ENCODE data around the gene KRT79. TPM values are rescaled to one million over a fixed set of nuclear protein-coding genes. Genes with fewer than 3 reads are reported as not detected.

The KRT79 gene
- total and polyA plus RNA-seq, 4 donors = 0.02 to 1.5 (median 0.12) TPM; not detected in 1

DNA sequence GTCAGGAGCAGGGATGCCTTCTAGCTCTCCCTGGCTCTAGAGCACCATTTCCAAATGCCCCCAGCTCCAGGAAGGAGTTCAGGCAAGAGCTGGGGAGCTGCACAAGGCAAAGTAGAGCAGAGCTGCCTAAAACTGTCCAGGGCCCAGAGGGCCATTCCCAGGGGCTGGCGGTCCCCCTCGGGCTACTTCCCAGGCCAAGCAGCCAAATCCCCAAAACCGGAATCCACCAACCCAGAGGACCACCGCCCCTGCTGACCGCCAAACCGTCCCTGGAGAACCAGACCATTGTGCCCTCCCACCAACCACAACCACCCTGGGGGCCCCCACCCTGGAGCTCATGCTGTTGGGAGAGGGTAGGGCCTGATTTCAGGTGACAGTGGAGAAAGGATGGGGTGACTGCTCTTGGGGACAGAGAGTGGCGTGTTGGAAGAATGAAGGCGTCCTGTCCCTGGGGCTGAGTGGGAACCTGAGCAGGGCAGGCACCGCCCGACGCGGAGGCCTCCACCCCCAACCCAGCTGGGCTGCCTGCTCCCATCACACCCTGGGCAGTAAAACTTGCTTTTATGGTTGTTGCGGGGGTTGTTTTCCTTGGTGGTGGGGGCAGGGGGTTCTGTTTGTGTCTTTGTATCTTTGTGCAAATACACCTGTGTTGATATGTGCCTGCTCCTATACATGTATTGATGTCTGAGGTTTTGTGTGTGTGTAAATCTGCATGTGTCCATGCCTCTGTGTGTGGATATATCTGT, 38.7 kb upstream of the KRT79 start:
- 91 to 95% methylated on average over 13 of the region's 13 CpGs for WGBS, 2 donors

DNA sequence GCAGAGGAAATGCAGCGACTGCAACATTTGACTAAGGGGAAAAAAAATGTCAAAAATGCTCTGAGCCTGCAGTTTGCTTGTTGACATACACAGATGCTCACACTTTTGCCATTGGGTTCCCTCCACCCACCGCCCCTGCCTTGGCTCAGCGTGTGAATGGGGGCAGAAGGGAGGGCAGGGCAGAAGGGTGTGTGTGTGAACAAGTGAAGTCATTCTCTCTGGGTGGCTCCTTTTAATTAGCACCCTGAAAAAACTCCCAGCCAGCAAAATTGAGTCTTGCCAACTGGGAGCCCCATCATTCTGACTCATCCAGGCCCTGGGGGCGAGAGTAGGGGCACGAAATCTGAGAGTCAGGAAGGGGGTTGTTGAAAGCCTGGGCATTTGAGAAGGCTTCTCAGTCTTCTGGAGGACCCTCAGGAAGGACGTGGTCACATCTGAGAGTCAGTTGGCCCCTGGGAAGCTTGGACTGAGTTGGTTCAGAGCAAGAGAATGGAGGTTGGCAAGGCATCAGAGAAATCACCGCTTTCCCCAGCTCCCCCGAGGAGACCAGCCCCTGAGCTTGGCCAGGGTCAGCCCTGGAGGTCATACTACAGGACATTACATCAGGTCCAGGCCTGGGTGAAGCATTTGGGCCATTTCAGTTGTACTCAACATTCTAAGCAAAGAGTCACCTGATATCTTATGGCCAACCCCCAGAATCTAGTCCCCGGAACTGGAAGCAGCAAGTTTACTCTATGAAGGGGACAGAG, 37.4 kb upstream of the KRT79 start:
- no peak for TF ChIP-seq CTCF (IDR thresholded peaks at IDR 0.05; ENCODE audit: control extremely low read depth, extremely low read depth)
- Histone ChIP-seq H3K27me3 (ENCODE audit: control insufficient read depth in 3 of 3, insufficient read depth in 3 of 3, low read length in 2 of 3) (no peaks in the 10 kb centered on the region), H3K27ac (ENCODE audit: low read depth in 1 of 2, low read length in 1 of 2) (peak overlapping the region in 1 of 2 donors; percentile 61), H3K9me3 (ENCODE audit: control insufficient read depth in 4 of 4, insufficient read depth in 3 of 4, low read length in 3 of 4) (no peaks in the 10 kb centered on the region), H3K4me3 (no peak overlapping the region), H3K36me3 (ENCODE audit: control insufficient read depth in 4 of 4, insufficient read depth in 4 of 4, low read length in 4 of 4) (no peaks in the 10 kb centered on the region), H3K9ac (ENCODE audit: insufficient read depth in 1 of 2, low read length in 2 of 2) (peak overlapping the region in 1 of 2 donors; percentile 54), H3K4me1 (ENCODE audit: control insufficient read depth in 5 of 5, insufficient read depth in 5 of 5, low read length in 5 of 5) (peaks cover 0 to 12% (median 9%) of the 10 kb centered on the region in 5 donors)
- ATAC-seq (ENCODE audit: insufficient read depth, low FRiP score) = no peak
- peak; percentile 49 to 72 (median 70) for DNase-seq
- WGBS, 2 donors = 64 to 71% methylated on average over 9 of the region's 9 CpGs

More for the DNA sequence above, 38.7 kb upstream of the KRT79 start:
- DNase-seq (no peak), ATAC-seq (ENCODE audit: insufficient read depth, low FRiP score) (no peak)
- Histone ChIP-seq H3K4me3 (no peak overlapping the region), H3K9me3 (ENCODE audit: control insufficient read depth in 4 of 4, insufficient read depth in 3 of 4, low read length in 3 of 4) (no peaks in the 10 kb centered on the region), H3K4me1 (ENCODE audit: control insufficient read depth in 5 of 5, insufficient read depth in 5 of 5, low read length in 5 of 5) (peaks cover 0 to 12% (median 4%) of the 10 kb centered on the region in 5 donors), H3K36me3 (ENCODE audit: control insufficient read depth in 4 of 4, insufficient read depth in 4 of 4, low read length in 4 of 4) (no peaks in the 10 kb centered on the region), H3K9ac (ENCODE audit: insufficient read depth in 1 of 2, low read length in 2 of 2) (no peak overlapping the region), H3K27me3 (ENCODE audit: control insufficient read depth in 3 of 3, insufficient read depth in 3 of 3, low read length in 2 of 3) (no peaks in the 10 kb centered on the region), H3K27ac (ENCODE audit: low read depth in 1 of 2, low read length in 1 of 2) (no peak overlapping the region)
- no peak for TF ChIP-seq CTCF (IDR thresholded peaks at IDR 0.05; ENCODE audit: control extremely low read depth, extremely low read depth)

DNA sequence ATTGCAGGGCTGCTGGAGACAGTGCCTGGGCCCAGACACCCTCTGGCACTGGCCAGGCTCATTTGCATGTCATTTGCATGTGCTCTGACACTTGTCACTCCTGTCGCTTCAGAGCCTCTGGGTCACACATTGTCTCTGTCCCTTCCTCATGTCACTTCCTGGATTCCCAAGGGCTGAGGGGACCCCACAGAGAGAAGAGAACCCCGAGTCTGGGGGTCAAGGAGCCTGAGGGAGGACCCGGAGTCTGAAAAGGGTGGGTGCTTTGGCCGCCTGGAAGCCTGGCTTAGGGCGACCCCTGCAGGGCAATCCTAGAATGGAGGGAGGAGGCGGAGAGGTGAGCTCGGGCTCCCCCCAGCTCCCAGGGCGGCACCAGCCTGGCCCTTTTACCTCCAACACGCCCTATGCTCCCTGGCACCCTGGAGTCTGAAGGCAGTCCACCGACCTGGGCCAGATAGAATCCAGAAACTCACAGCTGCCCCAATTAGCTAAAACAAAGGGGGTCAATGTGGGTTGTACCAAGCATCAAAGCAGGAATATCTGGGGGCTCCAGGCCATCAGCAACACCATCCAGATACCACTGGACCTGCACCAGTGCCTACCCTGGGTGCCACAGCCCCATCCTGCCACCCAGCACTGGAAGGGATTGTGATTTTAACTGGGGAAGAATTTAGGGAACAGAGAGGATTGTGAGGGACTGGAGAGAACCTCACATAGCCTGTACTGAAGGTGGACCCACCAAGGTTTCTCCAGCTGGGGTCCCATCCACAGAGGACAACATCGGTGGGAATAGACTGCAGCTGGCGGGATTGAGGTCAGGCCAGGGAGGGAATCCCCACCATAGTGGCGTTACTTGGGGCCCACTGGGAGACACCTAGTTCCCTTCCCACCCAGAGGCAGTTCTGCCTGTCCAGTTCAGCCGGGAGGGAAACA, 36.5 kb upstream of the KRT79 start:
- H3K27me3 ChIP-seq (ENCODE audit: control insufficient read depth in 3 of 3, insufficient read depth in 3 of 3, low read length in 2 of 3) = no peaks in the 10 kb centered on the region
- peak overlapping the region in 1 of 2 donors; percentile 54 for H3K9ac ChIP-seq (ENCODE audit: insufficient read depth in 1 of 2, low read length in 2 of 2)
- no peak overlapping the region for H3K4me3 ChIP-seq
- no peak overlapping the region for H3K27ac ChIP-seq (ENCODE audit: low read depth in 1 of 2, low read length in 1 of 2)
- 36% methylated on average over 14 of the region's 14 CpGs for WGBS, 2 donors
- no peaks in the 10 kb centered on the region for H3K9me3 ChIP-seq (ENCODE audit: control insufficient read depth in 4 of 4, insufficient read depth in 3 of 4, low read length in 3 of 4)
- ATAC-seq (ENCODE audit: insufficient read depth, low FRiP score) = peak; percentile 31
- H3K36me3 ChIP-seq (ENCODE audit: control insufficient read depth in 4 of 4, insufficient read depth in 4 of 4, low read length in 4 of 4) = no peaks in the 10 kb centered on the region
- peaks cover 0 to 12% (median 9%) of the 10 kb centered on the region in 5 donors for H3K4me1 ChIP-seq (ENCODE audit: control insufficient read depth in 5 of 5, insufficient read depth in 5 of 5, low read length in 5 of 5)
- TF ChIP-seq CTCF (IDR thresholded peaks at IDR 0.05; ENCODE audit: control extremely low read depth, extremely low read depth) = peak; percentile 37
- DNase-seq = peak in 2 of 3 donors; percentile 33 to 57

Data from lung (tissue), 12 donors.